Endodermal cell (in vitro differentiated cells): ENCODE measurements around the gene USO1. TPM values are rescaled to one million over a fixed set of nuclear protein-coding genes. Genes with fewer than 3 reads are reported as not detected.

Source experiments
- DNase-seq: peaks from one replicate; pipeline ENCODE4 v3.0.0-alpha.2; 2017
- H3K27ac ChIP-seq: 2 replicates; pipeline ENCODE4 v1.5.1; 2013; ENCODE audit warnings: mild to moderate bottlenecking, low read depth, low read length, moderate library complexity
- H3K27me3 ChIP-seq: 2 replicates; pipeline ENCODE4 v1.6.1; 2013; ENCODE audit warnings: mild to moderate bottlenecking, low read length, moderate library complexity; ENCODE audit not compliant: insufficient read depth, control insufficient read depth, poor library complexity, severe bottlenecking
- H3K36me3 ChIP-seq: 2 replicates; pipeline ENCODE4 v1.7.0; 2013; ENCODE audit warnings: mild to moderate bottlenecking, low read length, moderate library complexity; ENCODE audit not compliant: control insufficient read depth, insufficient read depth
- H3K4me1 ChIP-seq: one replicate; pipeline ENCODE4 v1.7.0; 2013; ENCODE audit warnings: low read length; ENCODE audit not compliant: control insufficient read depth, insufficient read depth
- H3K4me3 ChIP-seq: 2 replicates; pipeline ENCODE4 v1.5.1; 2013; ENCODE audit warnings: mild to moderate bottlenecking, low read length, moderate library complexity
- H3K9ac ChIP-seq: 2 replicates; pipeline ENCODE4 v1.6.1; 2013; ENCODE audit warnings: mild to moderate bottlenecking, low read length, moderate library complexity; ENCODE audit not compliant: poor library complexity, severe bottlenecking; ENCODE audit errors: extremely low read depth
- H3K9me3 ChIP-seq: 2 replicates; pipeline ENCODE4 v1.6.1; 2013; ENCODE audit warnings: mild to moderate bottlenecking, low read length, moderate library complexity; ENCODE audit not compliant: control insufficient read depth
- H3K27ac Mint-ChIP-seq: 2 replicates; pipeline ENCODE4 v1.8.0; 2020; ENCODE audit warnings: mixed read lengths
- H3K27me3 Mint-ChIP-seq: 2 replicates; pipeline ENCODE4 v1.8.0; 2021; ENCODE audit warnings: mild to moderate bottlenecking, mixed read lengths; ENCODE audit not compliant: insufficient read depth
- H3K36me3 Mint-ChIP-seq: 2 replicates; pipeline ENCODE4 v1.8.0; 2020; ENCODE audit warnings: low read depth, mixed read lengths
- H3K4me1 Mint-ChIP-seq: 2 replicates; pipeline ENCODE4 v1.8.0; 2020; ENCODE audit warnings: mixed read lengths
- H3K4me3 Mint-ChIP-seq: 2 replicates; pipeline ENCODE4 v1.8.0; 2020; ENCODE audit warnings: mild to moderate bottlenecking, moderate library complexity, mixed read lengths
- H3K9me3 Mint-ChIP-seq: 2 replicates; pipeline ENCODE4 v1.8.0; 2020; ENCODE audit warnings: mild to moderate bottlenecking, mixed read lengths
- CTCF ChIP-seq: fragments of 200-600 bp; sonication (generic); conservative IDR thresholded peaks from 2 replicates; pipeline ENCODE4 v1.5.0; 2021; ENCODE audit warnings: antibody characterized with exemption, mild to moderate bottlenecking
- WGBS, 2 experiments: methylation state at CpG; one replicate each; pipeline versions ENCODE4 v1.1.5 to v1.1.7; 2013; ENCODE audit warnings: missing lambda C conversion rate in 2 of 2, mixed read lengths in 1 of 2; ENCODE audit not compliant: insufficient coverage in 1 of 2, insufficient read length in 1 of 2; 5-methylcytosine and 5-hydroxymethylcytosine counted together
- total RNA-seq, 2 donors: library from RNA; stranded (reverse); fragmentation: NEBNext Ultra II Directional in 1 of 2; extraction: Animal tissue kit (Norgen Biotek cat#: 25700) in 1 of 2; gene quantifications; 2 replicates in 1 of 2; 3 replicates in 1 of 2; pipeline ENCODE4 v1.2.1, GENCODE V29; 2021

USO1 gene
- total RNA-seq, 2 donors from 2014 or later = 74.5 to 75.1 TPM

DNA sequence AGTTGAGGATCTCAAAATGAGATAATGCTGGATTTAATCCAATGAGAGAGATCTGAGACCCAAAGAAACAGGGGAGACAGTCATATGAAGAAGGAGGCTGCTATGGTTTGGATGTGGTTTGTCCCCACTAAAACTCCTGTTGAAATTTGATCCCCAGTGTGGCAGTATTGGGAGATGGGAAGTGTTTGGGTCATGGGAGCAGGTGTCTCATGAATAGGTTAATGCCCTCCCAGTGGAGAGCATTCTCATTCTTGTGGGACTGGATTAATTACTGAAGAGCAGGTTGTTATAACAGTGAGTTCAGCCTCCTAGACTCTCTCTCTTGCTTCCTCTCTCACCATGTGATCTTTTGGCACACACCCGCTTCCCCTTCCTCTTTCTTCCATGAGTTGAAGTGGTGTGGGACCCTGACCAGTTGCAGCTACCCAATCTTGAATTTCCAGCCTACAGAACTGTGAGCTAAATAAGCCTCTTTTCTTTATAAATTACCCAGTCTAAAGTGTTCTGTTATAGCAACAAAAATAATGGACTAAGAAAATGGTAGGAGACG lies 107.6 kb downstream of the USO1 start:
- Histone ChIP-seq H3K36me3 (no peaks in the 10 kb centered on the region), H3K27ac (no peak overlapping the region), H3K4me1 (no peaks in the 10 kb centered on the region), H3K9me3 (peaks cover 4% of the 10 kb centered on the region), H3K9ac (no peak overlapping the region), H3K4me3 (no peak overlapping the region), H3K27me3 (no peaks in the 10 kb centered on the region)
- no peaks in the 10 kb centered on the region for H3K27me3 Mint-ChIP-seq
- 87% methylated on average over 2 of the region's 2 CpGs; no CpG with 5 or more reads in 1 of the 2 experiments for WGBS, 2 experiments
- H3K36me3 Mint-ChIP-seq = no peaks in the 10 kb centered on the region
- H3K4me1 Mint-ChIP-seq = no peaks in the 10 kb centered on the region
- no peak for DNase-seq
- peaks cover 1% of the 10 kb centered on the region for H3K9me3 Mint-ChIP-seq
- H3K4me3 Mint-ChIP-seq = no peak overlapping the region
- peak overlapping the region; percentile 10 for H3K27ac Mint-ChIP-seq
- TF ChIP-seq CTCF = no peak

- no peak for DNase-seq
- Mint-ChIP-seq H3K4me3 (no peak overlapping the region), H3K9me3 (peaks cover 4% of the 10 kb centered on the region), H3K4me1 (peaks cover 1% of the 10 kb centered on the region), H3K36me3 (no peaks in the 10 kb centered on the region), H3K27me3 (no peaks in the 10 kb centered on the region), H3K27ac (no peak overlapping the region)
- H3K9me3 ChIP-seq = peaks cover 4% of the 10 kb centered on the region
- H3K27me3 ChIP-seq = no peaks in the 10 kb centered on the region
- H3K9ac ChIP-seq = no peak overlapping the region
- WGBS, 2 experiments = 91% methylated on average over 1 of the region's 1 CpG; no CpG with 5 or more reads in 1 of the 2 experiments
- TF ChIP-seq CTCF = no peak
- H3K4me1 ChIP-seq = no peaks in the 10 kb centered on the region
- no peaks in the 10 kb centered on the region for H3K36me3 ChIP-seq
- H3K27ac ChIP-seq = no peak overlapping the region
- H3K4me3 ChIP-seq = no peak overlapping the region
Observed at GRCh38 chr4:75834095-75834771, 109.9 kb downstream of the USO1 start.

DNA sequence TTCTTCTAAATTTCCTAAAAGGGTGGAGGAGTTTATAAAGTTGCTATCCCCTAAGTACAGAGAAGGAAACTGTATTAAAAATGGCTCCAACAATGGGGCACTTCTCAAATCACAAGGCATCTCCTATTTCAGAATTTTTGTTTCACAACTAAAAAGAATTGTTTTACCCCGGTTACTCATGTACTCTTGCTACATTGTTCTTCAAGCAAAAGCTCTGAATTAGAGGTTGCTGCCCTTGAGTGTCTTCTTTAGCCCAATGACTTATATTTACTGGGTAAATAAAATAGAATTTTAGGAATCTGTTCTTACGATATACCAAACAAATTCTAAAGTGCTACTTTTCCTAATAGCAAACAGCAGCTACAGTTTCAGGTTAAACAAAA lies 110.4 kb downstream of the USO1 start:
- no peak overlapping the region for H3K27ac ChIP-seq
- no peak for TF ChIP-seq CTCF
- peaks cover 4% of the 10 kb centered on the region for H3K9me3 Mint-ChIP-seq
- no peaks in the 10 kb centered on the region for H3K4me1 ChIP-seq
- WGBS, 2 experiments = 90 to 96% methylated on average over 1 to 2 of the region's 2 CpGs
- DNase-seq = no peak
- peaks cover 4% of the 10 kb centered on the region for H3K9me3 ChIP-seq
- H3K4me3 Mint-ChIP-seq = no peak overlapping the region
- H3K36me3 ChIP-seq = no peaks in the 10 kb centered on the region
- H3K27me3 Mint-ChIP-seq = no peaks in the 10 kb centered on the region
- no peaks in the 10 kb centered on the region for H3K27me3 ChIP-seq
- H3K36me3 Mint-ChIP-seq = no peaks in the 10 kb centered on the region
- peaks cover 1% of the 10 kb centered on the region for H3K4me1 Mint-ChIP-seq
- no peak overlapping the region for H3K4me3 ChIP-seq
- no peak overlapping the region for H3K9ac ChIP-seq
- no peak overlapping the region for H3K27ac Mint-ChIP-seq
